ENCODE data around the gene CST3. TPM values are rescaled to one million over a fixed set of nuclear protein-coding genes. Genes with fewer than 3 reads are reported as not detected.
"Not testable (repeated sequence)": the region's sequence is repeated elsewhere in the genome, so short reads cannot be mapped to it uniquely, and the experiment has no call there.

The CST3 gene
- total RNA-seq, 1 donor from 2014 or later, result 440 TPM

GRCh38 chr20:23629542-23630391 is 8.0 kb downstream of the CST3 start:
- DNase-seq (ENCODE audit: extremely low read depth, low read depth, low spot score), result no peak

DNA sequence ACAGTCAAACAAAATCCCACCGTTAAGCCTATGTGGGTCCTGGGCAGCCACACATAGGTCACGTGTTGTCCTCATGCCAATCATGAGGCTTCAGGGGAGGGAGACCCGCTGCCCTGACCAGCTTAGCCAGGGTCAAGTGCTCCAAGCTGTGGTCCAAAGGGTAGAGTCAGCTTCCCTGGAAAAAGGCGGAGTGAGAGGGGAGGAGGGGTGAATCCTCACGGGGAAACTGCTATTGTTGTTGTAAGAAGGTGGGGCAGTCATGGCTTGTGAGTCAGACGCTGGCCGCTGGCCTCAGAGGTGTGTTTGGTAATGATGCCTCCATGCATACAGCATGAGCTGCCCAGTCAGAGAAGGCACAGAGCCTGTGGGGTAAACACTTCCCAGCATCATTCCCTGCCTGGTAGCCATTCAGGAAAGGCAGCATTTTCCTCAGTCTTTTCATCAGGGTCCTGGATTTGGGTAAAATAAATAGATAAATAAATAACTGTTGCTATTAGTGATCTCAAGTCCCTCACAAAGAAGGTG is 8.7 kb downstream of the CST3 start:
- DNase-seq (ENCODE audit: extremely low read depth, low read depth, low spot score), result no peak

- DNase-seq (ENCODE audit: extremely low read depth, low read depth, low spot score), result no peak
These were observed 9.2 kb downstream of the CST3 start for GRCh38 chr20:23628402-23629016.

- DNase-seq (ENCODE audit: extremely low read depth, low read depth, low spot score), result no peak
These were observed 10.3 kb downstream of the CST3 start for GRCh38 chr20:23627501-23627900.

DNA sequence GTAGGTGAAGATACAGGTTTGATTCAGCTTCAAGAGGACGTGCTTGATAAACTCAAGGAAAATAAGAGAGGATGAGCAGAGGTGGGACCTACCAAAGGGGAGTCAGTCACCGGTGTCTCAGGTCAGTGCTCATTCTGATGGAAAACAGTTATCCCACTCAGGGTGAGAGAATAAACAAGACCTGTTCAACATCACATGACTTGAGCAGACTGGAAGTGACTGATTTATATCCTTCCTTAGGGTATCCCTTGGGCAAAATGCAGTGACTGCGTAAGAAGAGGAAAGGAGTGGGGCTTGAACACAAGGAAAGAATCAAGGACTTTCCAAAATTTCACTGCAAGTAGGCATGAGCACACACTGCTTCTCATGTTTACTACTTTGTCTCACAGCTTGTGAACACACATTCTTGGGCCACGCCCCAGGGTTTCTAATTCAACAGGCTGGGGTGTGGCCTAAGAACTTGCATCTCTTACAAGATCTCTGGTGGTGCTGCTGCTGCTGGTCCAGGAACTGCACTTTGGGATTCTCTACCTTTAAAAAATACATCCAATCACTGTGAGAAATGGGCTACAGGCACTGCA is 11.6 kb downstream of the CST3 start:
- DNase-seq (ENCODE audit: extremely low read depth, low read depth, low spot score), result no peak

DNA sequence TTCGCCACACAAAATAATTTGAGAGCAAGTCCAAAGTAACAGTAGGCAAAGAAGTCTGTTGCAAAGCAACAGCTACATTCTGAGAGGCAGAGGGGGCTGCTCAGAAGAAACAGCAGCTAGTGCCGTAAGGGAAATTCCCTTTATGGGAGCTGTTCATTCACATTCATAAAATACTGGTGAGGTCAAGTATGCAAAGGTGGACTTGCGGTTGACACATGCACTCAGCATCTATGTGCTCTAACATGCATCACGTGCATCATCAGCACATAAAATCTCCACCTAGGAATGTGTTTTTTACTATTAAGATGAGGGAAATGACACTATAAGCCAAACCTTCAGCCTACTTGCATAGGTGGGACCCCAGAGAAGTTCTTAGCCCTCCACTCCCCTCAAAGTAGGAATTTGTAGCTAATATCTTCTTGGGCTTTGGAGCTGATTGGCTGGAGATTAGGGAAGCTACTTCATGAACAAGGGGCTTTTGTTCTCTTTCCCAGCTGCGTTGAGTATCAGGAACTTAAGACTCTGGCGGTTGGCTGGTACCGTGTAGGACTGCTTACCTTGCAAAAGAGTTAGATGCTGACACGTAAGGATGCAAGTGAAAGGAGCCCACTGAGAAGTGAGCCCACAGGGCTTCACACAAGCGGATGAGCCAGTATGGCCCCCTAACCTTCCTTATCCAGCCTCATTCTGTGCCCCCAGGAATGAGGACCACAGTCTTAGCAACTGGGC is 12.4 kb downstream of the CST3 start:
- DNase-seq (ENCODE audit: extremely low read depth, low read depth, low spot score), result no peak

DNA sequence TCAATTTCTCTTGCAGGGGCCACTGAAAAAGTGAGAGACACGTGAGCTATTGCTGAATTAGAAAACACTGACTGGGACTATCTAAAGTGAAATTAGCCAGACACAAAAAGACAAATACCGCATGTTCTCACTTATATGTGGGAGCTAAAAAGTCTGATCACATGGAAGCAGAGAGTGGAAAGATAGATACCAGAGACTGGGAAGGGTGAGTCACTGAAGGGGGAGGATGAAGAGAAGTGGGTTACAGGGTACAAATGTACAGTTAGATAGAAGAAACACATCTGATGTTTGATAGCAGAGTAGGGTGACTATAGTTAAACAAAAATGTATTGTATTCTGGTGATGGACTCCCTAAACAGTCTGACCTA is 13.4 kb downstream of the CST3 start:
- DNase-seq (ENCODE audit: extremely low read depth, low read depth, low spot score), result no peak

GRCh38 chr20:23623666-23624323 is 14.0 kb downstream of the CST3 start:
- DNase-seq (ENCODE audit: extremely low read depth, low read depth, low spot score), result no peak

GRCh38 chr20:23622839-23623343 is 14.9 kb downstream of the CST3 start:
- DNase-seq (ENCODE audit: extremely low read depth, low read depth, low spot score), result no peak

DNA sequence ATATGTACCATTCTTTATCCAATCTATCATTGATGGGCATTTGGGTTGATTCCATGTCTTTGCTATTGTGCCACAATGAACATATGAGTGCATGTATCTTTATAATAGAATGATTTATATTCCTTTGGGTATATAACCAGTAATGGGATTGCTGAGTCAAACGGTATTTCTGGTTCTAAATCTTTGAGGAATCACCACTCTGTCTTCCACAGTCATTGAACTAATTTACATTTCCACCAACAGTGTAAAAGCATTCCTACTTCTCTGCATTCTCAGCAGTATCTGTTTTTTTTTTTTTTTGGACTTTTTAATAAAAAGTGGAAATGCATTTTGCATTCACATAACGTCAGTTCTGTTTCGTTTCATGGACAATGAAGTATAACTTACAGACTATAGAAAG is 15.4 kb downstream of the CST3 start:
- DNase-seq (ENCODE audit: extremely low read depth, low read depth, low spot score), result not testable (repeated sequence)

GRCh38 chr20:23620670-23621386 is 16.9 kb downstream of the CST3 start:
- not testable (repeated sequence) for DNase-seq (ENCODE audit: extremely low read depth, low read depth, low spot score)

DNA sequence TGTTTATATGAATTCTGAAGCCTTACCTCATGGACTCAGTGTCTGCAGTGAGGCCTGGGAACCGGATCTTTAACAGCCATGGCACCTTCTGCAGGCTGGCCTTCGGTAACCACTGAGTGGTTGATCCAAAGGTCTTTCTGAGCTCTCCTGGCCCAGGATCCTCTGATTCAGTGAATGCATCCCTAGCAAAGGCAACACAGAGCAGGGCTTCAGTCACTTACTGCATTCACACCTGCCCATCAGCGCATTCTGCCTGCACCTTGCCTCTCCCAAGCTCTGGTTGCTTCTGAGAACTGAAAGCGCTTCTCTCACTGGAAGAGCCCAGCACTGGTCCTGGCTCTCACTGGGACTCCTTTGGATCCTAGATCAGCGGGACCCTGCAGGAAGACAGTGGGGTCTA is 23.6 kb downstream of the CST3 start:
- no peak for DNase-seq (ENCODE audit: extremely low read depth, low read depth, low spot score)

DNA sequence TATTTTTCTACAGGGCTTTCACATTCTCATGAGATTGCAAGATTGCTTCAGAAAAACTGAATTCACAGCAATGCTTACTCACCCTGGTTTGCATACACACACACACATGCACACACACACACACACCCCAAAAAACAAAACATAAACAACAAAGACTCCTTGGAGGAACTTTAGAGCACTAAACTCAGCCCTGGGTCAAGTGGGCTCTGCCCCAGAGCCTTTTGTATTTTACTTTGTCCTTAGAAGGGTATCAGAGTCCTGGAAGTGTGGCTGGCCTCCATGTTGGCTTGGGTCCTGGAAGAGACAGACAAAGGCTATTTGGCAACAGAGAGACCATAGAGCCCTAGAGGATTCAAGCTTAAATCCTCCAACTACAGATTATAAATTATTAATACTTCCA is 24.1 kb downstream of the CST3 start:
- DNase-seq (ENCODE audit: extremely low read depth, low read depth, low spot score), result no peak

GRCh38 chr20:23612396-23612795 is 25.4 kb downstream of the CST3 start:
- no peak for DNase-seq (ENCODE audit: extremely low read depth, low read depth, low spot score)

GRCh38 chr20:23609486-23610109 is 28.2 kb downstream of the CST3 start:
- no peak for DNase-seq (ENCODE audit: extremely low read depth, low read depth, low spot score)

GRCh38 chr20:23608251-23608846 is 29.4 kb downstream of the CST3 start:
- DNase-seq (ENCODE audit: extremely low read depth, low read depth, low spot score), result no peak

DNA sequence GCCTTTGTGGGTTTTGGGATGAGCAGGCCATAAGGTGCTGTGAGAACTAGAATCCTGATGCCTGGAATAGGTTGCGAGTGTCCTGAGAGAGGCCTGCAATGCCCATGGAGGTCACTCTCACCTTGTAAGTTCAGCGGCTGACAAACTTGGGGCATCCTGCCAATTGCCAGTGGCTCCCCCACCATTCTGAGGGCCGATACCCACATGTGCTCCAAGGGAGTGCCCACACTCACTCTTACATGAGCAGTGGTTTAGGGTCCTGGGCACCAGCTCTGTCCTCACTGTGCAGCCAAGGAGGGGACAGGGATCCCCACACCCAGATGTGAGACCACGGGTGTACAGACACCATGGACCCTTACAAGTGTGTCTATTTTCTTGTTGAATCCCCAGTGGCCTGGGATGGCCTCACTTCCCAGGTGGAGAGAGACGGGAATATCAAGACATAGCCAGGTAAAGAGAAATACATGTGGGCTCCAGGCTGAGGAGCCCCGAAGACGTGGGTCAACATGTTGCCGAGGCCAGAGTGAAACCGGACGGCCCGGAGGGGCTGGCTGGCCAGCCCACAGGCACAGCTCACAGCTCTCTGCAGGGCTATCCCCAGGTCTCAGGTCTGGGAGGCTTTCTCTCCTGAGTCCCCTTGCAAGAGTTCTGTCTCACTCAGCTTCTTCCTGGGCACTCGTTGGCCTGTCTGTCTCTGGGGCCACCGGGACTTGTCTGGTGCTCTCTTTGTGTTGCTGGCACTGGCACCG is 30.1 kb downstream of the CST3 start:
- no peak for DNase-seq (ENCODE audit: extremely low read depth, low read depth, low spot score)

- no peak for DNase-seq (ENCODE audit: extremely low read depth, low read depth, low spot score)
These were observed 31.1 kb downstream of the CST3 start for GRCh38 chr20:23606652-23607049.
